ENCODE data around the gene PSME4. TPM values are rescaled to one million over a fixed set of nuclear protein-coding genes. Genes with fewer than 3 reads are reported as not detected.

Gene PSME4
- polyA plus RNA-seq, 6 donors from 2014 or later = 5.2 to 12.4 (median 7.2) TPM

Other genes with a start within 250 kb of the PSME4 start
- 1 to 10 TPM; 1.7 to 5.7 (median 3.3) TPM for gene CHAC2, start 203.2 kb downstream of the PSME4 start, polyA plus RNA-seq (ENCODE audit: low read depth in 6 of 6)
- 10 to 100 TPM; 19.3 to 30.2 (median 21.0) TPM for gene ASB3, start 184.0 kb downstream of the PSME4 start, polyA plus RNA-seq (ENCODE audit: low read depth in 6 of 6)
- 10 to 100 TPM; 23.7 to 54.1 (median 26.3) TPM for gene ERLEC1, start 183.9 kb downstream of the PSME4 start, polyA plus RNA-seq (ENCODE audit: low read depth in 6 of 6)
- not detected for gene GPR75, start 111.0 kb downstream of the PSME4 start, polyA plus RNA-seq (ENCODE audit: low read depth in 6 of 6)
- gene ACYP2, start 144.6 kb upstream of the PSME4 start, polyA plus RNA-seq (ENCODE audit: low read depth in 6 of 6) = 10 to 100 TPM; 10.0 to 28.9 (median 25.0) TPM